K562 (cell line): ENCODE results near the gene CIAPIN1. TPM values are rescaled to one million over a fixed set of nuclear protein-coding genes. Genes with fewer than 3 reads are reported as not detected.

ENCODE experiments used
- ARID1B ChIP-seq: fragments of 450-650 bp; IDR thresholded peaks from 2 replicates; pipeline ENCODE4 v1.6.1; 2016; ENCODE audit warnings: antibody characterized with exemption, mild to moderate bottlenecking, inconsistent platforms
- E2F3 ChIP-seq: fragments of 250-450 bp; sonication (Bioruptor Pico); IDR thresholded peaks from 2 replicates; pipeline ENCODE4 v1.4.0; 2020; ENCODE audit warnings: mild to moderate bottlenecking
- GATAD2A ChIP-seq: fragments of 450-650 bp; IDR thresholded peaks from 2 replicates; pipeline ENCODE4 v1.6.1; 2017
- KAT2B ChIP-seq: IDR thresholded peaks from one replicate; pipeline ENCODE4 v1.6.1; 2012; ENCODE audit warnings: low read depth, mild to moderate bottlenecking, control low read depth, inconsistent platforms, low read length, moderate library complexity
- PHF21A ChIP-seq: fragments of 450-650 bp; IDR thresholded peaks from 2 replicates; pipeline ENCODE4 v1.6.1; 2017; ENCODE audit warnings: low read depth, borderline replicate concordance
- POLR2H ChIP-seq: IDR thresholded peaks from 2 replicates; pipeline ENCODE4 v1.6.1; 2016; ENCODE audit warnings: missing genetic modification characterization, low read depth, mild to moderate bottlenecking, control low read depth, missing compliant biosample characterization, moderate library complexity
- PTTG1 ChIP-seq: fragments of 450-650 bp; IDR thresholded peaks from 2 replicates; pipeline ENCODE4 v1.6.1; 2016; ENCODE audit warnings: low read depth, mild to moderate bottlenecking, missing genetic modification characterization, missing compliant biosample characterization
- SPI1 ChIP-seq: IDR thresholded peaks from 2 replicates; pipeline ENCODE4 v1.6.1; 2011; ENCODE audit warnings: low read depth, low read length, control low read depth, borderline replicate concordance
- TCF7 ChIP-seq: sonication (generic); IDR thresholded peaks from 2 replicates; pipeline ENCODE4 v1.6.1; 2016; ENCODE audit warnings: antibody characterized with exemption, borderline replicate concordance
- ZBTB17 ChIP-seq: fragments of 450-650 bp; formaldehyde crosslinking; IDR thresholded peaks from 2 replicates; pipeline ENCODE4 v1.4.0; 2020; ENCODE audit warnings: mild to moderate bottlenecking
- ZEB2 ChIP-seq: fragments of 450-650 bp; IDR thresholded peaks from 2 replicates; pipeline ENCODE4 v1.6.1; 2016
- ZNF12 ChIP-seq: sonication (generic); formaldehyde crosslinking; IDR thresholded peaks from 2 replicates; pipeline ENCODE4 v1.4.0; 2020; ENCODE audit warnings: mild to moderate bottlenecking, missing genetic modification reagents
- ZNF445 ChIP-seq: fragments of 250-450 bp; sonication (Bioruptor Pico); IDR thresholded peaks from 2 replicates; pipeline ENCODE4 v1.4.0; 2020; ENCODE audit warnings: low read depth, mild to moderate bottlenecking, moderate library complexity
- polyA plus RNA-seq, 8 experiments: library from polyadenylated mRNA; depleted of rRNA in 4 of 8; stranded (reverse) in 5 of 8; unstranded in 3 of 8; fragments of >200 nt; fragmentation: Nextera tagmentation in 2 of 8; fragmentation: Illumina TruSeq in 1 of 8; extraction: Ambion mirVana in 2 of 8; extraction: Trizol in 1 of 8; gene quantifications; 2 replicates each; pipeline versions ENCODE4 v1.2.1 to v1.2.3, GENCODE V29; 2011 to 2014; ENCODE audit warnings: inconsistent platforms in 1 of 8, missing spikeins in 1 of 8
- total RNA-seq, 7 experiments: library from RNA; depleted of rRNA in 6 of 7; stranded (reverse); fragments of >200 nt in 6 of 7; fragmentation: Illumina TruSeq in 2 of 7; extraction: Trizol in 2 of 7; gene quantifications; 2 replicates each; pipeline versions ENCODE4 v1.2.1 to v1.2.3, GENCODE V29; 2011 to 2021; ENCODE audit warnings: low replicate concordance in 1 of 7
- TF ChIP-seq, protein P1 (sequence below): fragments of 150-350 bp; conservative IDR thresholded peaks from 2 replicates; pipeline ENCODE4 v1.6.1; 2014; ENCODE audit warnings: low read length
- TF ChIP-seq, protein P2 (sequence below): fragments of 250-450 bp; sonication (Bioruptor Pico); IDR thresholded peaks from 2 replicates; pipeline ENCODE4 v1.5.1; 2021; ENCODE audit warnings: mild to moderate bottlenecking
- TF ChIP-seq, protein P3 (sequence below), 2 experiments: fragments of 450-650 bp; conservative IDR thresholded peaks; 2 replicates each; pipeline ENCODE4 v1.6.1; 2017; ENCODE audit warnings: mild to moderate bottlenecking in 2 of 2, moderate library complexity in 2 of 2
- TF ChIP-seq, protein P4 (sequence below), 2 experiments: fragments of 450-650 bp in 1 of 2; IDR thresholded peaks; 2 replicates each; pipeline ENCODE4 v1.6.1; 2011 to 2017; ENCODE audit warnings: low read depth in 2 of 2, antibody characterized with exemption in 1 of 2, borderline replicate concordance in 1 of 2, low read length in 1 of 2, mild to moderate bottlenecking in 1 of 2, mixed read lengths in 1 of 2; ENCODE audit not compliant: control insufficient read depth in 1 of 2

The CIAPIN1 gene
- total and polyA plus RNA-seq, 9 of the 15 experiments (the other 6 are each of a cell fraction or from before 2014, with no cell fraction given) = 71.8 to 263 (median 95.7) TPM

DNA sequence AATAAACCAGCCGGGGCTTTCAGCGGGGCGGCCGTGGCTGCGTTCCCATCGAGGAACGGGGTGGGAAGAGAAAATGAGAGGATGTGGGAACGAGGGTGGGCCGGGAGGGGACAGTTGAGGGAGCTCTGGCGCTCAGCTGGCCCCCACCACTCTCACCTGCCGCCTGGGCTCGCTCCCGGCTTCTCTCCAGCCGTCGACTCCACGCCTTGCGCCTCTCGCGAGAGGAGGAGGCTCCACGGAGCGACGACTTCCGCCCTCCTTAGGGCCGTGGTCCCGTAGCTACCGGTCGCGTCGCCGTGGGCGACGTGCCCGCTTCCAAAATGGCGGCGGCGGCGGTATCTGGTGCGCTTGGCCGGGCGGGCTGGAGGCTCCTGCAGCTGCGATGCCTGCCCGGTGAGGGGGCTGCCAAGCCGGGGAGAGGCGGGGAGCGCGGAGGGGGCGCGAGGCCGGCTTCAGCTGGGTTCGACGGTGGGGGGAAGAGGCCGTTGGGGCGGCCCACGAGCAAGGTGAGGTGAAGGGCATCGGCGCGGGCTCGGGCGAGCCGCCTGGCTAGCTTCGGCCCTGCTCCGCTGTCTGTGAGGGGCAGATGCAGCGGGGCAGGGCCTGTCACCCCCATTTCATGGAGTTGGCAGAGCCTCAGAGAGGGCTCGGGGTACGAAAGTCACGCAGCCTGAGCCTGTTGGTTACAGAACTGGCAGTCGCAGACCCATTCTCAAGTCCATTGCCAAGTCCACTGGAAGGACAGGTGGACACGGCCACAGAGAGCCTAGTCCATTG lies at the start of gene CIAPIN1, which contains the start of gene COQ9 (continued):
- TF ChIP-seq, protein P1, sequence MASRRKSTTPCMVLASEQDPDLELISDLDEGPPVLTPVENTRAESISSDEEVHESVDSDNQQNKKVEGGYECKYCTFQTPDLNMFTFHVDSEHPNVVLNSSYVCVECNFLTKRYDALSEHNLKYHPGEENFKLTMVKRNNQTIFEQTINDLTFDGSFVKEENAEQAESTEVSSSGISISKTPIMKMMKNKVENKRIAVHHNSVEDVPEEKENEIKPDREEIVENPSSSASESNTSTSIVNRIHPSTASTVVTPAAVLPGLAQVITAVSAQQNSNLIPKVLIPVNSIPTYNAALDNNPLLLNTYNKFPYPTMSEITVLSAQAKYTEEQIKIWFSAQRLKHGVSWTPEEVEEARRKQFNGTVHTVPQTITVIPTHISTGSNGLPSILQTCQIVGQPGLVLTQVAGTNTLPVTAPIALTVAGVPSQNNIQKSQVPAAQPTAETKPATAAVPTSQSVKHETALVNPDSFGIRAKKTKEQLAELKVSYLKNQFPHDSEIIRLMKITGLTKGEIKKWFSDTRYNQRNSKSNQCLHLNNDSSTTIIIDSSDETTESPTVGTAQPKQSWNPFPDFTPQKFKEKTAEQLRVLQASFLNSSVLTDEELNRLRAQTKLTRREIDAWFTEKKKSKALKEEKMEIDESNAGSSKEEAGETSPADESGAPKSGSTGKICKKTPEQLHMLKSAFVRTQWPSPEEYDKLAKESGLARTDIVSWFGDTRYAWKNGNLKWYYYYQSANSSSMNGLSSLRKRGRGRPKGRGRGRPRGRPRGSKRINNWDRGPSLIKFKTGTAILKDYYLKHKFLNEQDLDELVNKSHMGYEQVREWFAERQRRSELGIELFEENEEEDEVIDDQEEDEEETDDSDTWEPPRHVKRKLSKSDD = peak; percentile 96
- TF ChIP-seq, protein P2, sequence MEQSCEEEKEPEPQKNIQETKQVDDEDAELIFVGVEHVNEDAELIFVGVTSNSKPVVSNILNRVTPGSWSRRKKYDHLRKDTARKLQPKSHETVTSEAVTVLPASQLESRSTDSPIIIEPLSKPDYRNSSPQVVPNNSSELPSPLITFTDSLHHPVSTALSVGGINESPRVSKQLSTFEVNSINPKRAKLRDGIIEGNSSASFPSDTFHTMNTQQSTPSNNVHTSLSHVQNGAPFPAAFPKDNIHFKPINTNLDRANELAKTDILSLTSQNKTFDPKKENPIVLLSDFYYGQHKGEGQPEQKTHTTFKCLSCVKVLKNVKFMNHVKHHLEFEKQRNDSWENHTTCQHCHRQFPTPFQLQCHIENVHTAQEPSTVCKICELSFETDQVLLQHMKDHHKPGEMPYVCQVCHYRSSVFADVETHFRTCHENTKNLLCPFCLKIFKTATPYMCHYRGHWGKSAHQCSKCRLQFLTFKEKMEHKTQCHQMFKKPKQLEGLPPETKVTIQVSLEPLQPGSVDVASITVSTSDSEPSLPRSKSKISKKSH (CRISPR knock-in tag) = no peak
- peak; percentile 73; the same call in 1 of the 2 replicates for TF ChIP-seq SPI1
- no peak for TF ChIP-seq ARID1B
- no peak for TF ChIP-seq ZNF445 (CRISPR knock-in tag)
- TF ChIP-seq E2F3 = no peak
- TF ChIP-seq, protein P3, sequence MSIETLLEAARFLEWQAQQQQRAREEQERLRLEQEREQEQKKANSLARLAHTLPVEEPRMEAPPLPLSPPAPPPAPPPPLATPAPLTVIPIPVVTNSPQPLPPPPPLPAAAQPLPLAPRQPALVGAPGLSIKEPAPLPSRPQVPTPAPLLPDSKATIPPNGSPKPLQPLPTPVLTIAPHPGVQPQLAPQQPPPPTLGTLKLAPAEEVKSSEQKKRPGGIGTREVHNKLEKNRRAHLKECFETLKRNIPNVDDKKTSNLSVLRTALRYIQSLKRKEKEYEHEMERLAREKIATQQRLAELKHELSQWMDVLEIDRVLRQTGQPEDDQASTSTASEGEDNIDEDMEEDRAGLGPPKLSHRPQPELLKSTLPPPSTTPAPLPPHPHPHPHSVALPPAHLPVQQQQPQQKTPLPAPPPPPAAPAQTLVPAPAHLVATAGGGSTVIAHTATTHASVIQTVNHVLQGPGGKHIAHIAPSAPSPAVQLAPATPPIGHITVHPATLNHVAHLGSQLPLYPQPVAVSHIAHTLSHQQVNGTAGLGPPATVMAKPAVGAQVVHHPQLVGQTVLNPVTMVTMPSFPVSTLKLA (conservative IDR thresholded peaks at IDR 0.05) = peak; percentile 94 to 97
- no peak for TF ChIP-seq ZEB2
- TF ChIP-seq KAT2B = no peak
- TF ChIP-seq ZBTB17 (CRISPR knock-in tag) = 0 out of 2 replicates have a peak, but pooled peaks have one; percentile 58
- TF ChIP-seq PHF21A = 0 out of 2 replicates have a peak, but pooled peaks have one; percentile 36
- 0 out of 2 replicates have a peak, but pooled peaks have one; percentile 62 for TF ChIP-seq GATAD2A
- TF ChIP-seq ZNF12 (CRISPR knock-in tag) = 0 out of 2 replicates have a peak, but pooled peaks have one; percentile 22
- no peak for TF ChIP-seq PTTG1
- TF ChIP-seq TCF7 = no peak
- TF ChIP-seq POLR2H (tag) = peak; percentile 76
- TF ChIP-seq, protein P4, sequence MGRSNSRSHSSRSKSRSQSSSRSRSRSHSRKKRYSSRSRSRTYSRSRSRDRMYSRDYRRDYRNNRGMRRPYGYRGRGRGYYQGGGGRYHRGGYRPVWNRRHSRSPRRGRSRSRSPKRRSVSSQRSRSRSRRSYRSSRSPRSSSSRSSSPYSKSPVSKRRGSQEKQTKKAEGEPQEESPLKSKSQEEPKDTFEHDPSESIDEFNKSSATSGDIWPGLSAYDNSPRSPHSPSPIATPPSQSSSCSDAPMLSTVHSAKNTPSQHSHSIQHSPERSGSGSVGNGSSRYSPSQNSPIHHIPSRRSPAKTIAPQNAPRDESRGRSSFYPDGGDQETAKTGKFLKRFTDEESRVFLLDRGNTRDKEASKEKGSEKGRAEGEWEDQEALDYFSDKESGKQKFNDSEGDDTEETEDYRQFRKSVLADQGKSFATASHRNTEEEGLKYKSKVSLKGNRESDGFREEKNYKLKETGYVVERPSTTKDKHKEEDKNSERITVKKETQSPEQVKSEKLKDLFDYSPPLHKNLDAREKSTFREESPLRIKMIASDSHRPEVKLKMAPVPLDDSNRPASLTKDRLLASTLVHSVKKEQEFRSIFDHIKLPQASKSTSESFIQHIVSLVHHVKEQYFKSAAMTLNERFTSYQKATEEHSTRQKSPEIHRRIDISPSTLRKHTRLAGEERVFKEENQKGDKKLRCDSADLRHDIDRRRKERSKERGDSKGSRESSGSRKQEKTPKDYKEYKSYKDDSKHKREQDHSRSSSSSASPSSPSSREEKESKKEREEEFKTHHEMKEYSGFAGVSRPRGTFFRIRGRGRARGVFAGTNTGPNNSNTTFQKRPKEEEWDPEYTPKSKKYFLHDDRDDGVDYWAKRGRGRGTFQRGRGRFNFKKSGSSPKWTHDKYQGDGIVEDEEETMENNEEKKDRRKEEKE (IDR thresholded peaks at IDR 0.05; ENCODE audit: borderline replicate concordance in 1 of 2, control insufficient read depth in 1 of 2, low read depth in 2 of 2, low read length in 1 of 2) = no peak
